Epidermal melanocyte (primary cell): Measurements from ENCODE around the gene IER5L.
A peak's percentile ranks its signal among the peaks of the same experiment; 100 is the strongest.
"Not testable (repeated sequence)": the region's sequence is repeated elsewhere in the genome, so short reads cannot be mapped to it uniquely, and the experiment has no call there.

Experiments
- DNase-seq: peaks from one replicate; pipeline ENCODE4 v3.0.0; 2011; ENCODE audit warnings: low spot score; ENCODE audit not compliant: insufficient read length

Gene IER5L

DNA sequence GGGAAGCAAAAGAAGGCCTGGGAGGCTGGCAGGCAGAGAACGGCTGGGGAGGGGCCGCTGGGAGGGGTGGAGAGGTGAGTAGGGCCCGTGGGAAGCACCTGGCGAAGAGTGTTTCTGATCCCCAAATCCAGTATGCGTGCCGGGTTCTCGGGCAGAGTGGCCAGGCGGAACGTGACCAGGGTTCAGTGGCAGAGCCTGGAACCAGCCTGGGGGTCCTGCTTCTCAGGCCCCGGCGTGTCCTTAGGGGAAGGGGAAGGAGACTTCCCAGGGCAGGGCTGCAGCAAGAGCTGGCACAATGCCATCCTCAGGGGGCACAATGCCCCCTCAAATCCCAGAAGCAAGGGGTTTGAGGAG lies 25.5 kb upstream of the IER5L start:
- no peak for DNase-seq

DNA sequence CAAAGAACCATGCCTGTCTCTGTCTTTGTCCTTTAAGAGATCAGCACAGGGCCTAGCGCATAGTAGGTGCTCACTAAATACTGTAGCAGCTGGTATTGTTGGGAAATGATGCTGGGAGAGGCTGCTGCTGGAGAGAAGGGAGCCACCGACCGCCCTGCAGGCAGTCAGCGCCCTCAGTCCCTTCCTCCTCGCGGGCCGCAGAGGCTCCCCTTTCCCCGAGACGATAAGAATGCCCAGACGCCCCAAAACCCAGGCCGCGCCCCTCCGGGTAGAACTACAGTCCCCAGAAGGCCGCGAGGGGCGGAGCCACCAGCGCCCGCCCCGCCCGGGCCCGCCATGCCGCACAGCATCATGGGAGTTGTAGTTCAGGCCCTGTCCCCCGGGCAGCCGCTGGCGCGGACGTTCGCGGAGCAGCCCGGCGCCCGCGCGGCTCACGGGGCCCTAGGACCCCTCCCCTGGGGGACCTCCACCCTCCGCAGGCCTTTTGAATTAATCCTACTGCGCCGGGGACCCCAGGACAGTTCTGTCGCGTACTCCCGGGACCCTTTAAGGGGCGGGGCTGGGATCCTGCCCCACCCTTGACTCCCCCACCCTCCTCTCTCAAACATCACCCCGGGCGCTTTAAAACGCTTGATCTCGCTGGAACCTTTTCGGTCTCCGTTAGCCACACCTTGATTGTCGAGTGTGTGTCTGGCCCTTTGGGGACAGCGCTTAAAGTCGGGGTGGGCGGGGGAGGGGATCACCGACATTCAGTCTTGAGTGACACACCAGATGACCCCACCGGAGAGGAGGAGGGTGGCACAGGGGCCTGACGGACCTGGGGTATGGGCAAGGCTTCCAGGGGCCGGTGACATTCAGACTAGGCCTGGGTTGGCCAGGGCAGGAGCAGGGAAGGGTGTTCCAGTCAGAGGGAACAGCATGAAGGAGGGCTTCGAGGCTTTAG lies 24.8 kb upstream of the IER5L start:
- DNase-seq, result peak; percentile 60

DNA sequence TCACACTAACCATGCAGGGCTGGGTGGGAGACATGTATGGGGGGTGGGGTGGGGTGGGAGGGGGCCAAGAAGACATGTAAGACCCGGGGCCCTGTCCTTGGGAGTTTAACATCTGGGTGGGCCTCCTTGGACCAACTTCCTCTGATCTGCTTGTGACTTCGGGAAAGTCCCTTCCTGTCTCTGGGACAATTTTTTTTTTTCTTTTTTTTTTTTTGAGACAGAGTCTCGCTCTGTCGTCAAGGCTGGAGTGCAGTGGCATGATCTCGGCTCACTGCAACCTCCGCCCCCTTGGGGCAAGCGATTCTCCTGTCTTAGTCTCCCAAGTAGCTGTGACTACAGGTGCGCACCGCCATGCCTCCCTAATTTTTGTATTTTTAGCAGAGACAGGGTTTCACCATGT lies 23.8 kb upstream of the IER5L start:
- DNase-seq, result no peak

DNA sequence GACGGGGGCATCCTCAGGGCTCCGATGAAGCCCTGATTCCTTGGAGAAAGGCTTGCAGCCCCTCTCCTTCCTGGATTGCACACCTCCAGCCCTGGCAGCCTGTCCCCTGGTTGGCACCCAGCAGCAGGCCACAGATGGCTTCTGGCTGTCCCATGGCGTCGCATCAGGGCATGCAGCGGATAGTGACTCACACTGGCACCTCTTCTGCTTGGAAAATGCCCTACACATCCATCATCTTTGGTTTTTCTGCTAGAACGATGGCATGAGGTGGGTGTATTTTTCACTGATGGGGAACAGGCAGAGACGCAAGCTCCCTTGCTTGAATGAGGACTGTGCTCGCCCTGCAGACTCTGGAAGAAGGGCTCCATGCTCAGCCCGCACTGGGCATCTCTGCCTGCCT lies 23.2 kb upstream of the IER5L start:
- DNase-seq, result no peak

DNA sequence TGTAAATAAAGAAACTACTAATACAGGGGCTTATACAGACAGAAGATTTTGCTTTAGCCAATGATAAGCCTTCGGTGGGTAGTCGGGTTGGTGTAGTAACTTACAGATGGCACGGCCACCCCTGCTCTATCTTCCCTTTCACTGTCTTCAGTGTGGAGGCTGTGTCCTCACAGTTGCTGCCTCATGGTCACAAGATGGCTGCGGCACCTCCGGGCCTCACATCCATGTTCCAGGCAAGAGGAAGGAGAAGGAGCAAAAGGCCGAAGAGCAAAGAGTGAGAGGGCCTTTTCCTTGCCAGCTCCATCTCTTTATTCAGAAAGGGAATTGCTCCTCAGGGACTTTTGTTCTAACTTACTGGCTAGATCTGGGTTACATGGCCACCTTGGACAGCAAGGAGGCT lies 22.2 kb upstream of the IER5L start:
- DNase-seq, result no peak

DNA sequence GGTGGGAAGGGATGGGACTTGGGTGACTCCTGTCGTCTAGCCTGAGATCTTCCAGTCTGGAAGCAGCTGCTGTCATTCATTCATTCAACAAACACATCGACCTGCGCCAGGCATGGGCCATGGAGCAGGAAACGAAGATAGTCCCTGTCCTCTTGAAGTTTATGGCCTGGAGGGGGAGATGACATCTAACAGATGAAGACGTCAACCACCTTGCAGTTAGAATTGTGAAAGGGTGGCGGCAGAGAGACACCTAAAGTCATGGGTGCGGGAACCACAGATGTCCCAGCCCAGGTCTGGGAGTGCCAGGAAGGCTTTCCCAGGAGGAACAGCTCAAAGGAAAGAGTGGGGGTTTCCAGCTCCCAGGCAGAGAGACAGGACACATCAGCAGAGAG lies 21.0 kb upstream of the IER5L start:
- DNase-seq, result no peak

DNA sequence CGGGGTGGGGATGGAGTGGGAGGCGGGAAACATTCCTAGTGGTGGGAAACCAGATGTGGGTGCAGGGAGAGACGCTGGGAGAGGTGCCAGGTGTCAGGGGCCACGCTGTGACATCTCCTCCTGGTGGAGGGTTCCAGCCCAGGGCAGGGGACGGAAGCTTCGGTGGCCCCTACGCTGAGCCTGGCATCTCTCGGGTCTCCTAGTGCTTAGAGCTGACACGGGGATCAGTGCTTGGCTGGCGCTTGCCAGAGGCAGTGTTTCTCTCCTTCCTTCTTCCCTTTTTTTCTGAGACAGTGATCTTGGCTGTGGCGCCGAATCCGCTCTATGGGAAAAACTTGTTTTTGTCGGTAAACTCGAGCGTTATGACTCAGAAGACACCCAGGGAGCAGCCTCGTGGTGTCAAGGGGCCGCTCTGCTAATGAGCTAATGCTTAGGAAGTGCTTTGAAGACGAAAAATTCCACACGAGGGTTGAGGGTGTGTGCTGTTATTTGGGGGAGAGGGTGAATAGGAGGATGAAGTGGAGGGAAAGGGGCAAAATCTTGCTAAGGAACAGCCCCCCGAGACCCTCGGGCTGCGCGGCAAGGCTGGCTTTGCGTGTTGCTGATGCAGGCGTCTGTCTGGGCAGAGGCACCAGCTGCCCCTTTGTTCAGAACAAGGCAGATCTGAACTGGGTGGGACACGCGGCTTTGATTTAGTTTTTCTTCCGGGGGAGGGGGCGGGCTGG lies 20.4 kb upstream of the IER5L start:
- no peak for DNase-seq

DNA sequence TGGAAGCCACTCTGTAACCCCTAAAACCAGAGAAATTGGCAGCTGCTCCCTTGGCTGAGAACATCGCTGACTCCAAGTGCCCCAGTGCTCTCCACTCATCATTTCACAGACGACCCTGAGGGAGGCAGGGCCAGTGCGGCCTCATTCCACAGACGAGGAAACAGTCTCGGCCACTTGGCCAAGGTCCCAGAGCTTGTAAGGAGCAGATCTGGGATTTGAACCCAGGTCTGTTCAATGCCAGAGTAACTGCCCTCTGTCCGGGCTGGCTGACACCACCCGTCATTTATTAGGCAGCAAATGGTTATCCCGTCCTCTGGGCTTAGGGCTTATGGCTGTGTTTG lies 19.9 kb upstream of the IER5L start:
- no peak for DNase-seq

DNA sequence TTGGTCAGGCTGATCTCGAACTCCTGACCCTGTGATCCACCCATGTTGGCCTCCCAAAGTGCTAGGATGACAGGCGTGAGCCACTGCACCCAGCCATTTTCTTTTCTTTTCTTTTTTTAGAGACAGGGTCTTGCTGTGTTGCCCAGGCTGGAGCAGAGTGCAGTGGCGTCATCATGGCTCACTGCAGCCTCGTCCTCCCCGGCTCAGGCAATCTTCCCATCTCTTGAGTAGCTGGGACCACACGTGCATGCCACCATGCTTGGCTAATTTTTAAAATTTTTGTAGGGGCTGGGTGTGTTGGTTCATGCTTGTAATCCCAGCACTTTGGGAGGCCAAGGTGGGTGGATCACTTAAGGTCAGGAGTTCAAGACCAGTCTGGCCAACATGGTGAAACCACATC lies 19.0 kb upstream of the IER5L start:
- not testable (repeated sequence) for DNase-seq

DNA sequence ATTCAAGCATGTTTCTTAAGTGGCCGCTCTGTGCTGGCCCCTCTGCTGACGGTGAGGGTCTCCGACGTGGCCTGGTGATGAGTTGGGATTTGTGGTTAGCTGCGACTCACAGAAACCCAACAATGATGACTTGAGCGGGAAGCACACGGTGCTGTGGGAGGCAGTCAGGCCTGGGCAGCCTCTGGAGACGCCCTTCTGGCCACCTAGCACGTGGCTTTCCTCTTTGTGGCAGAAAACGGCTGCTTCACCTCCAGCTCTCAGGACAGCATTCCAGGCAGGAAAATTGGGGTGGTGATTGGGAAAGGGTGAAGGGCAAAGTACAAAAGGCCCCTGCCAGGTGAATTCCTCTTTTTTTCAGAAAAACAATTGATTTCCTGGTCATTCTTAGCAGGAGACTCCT lies 17.5 kb upstream of the IER5L start:
- DNase-seq, result no peak

DNA sequence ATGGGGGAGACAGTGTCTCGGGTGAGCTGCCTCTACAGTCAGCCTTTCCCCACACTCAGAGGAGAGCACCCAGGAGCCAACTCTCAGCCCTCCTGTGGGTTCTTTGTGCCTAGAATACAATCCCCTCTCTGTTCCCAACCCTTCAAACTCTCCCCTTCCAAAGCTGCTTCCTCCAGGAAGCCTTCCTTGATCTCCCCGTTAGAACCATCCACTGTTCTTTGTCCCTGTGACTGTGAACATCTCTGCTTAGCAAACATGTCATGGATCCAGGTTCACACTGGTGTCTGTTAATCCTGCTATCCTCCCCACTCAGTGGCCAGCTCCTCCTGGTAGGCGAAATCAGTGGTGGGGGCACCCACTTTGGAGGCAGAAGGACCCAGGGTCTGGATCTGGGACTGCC lies 16.2 kb upstream of the IER5L start:
- no peak for DNase-seq

DNA sequence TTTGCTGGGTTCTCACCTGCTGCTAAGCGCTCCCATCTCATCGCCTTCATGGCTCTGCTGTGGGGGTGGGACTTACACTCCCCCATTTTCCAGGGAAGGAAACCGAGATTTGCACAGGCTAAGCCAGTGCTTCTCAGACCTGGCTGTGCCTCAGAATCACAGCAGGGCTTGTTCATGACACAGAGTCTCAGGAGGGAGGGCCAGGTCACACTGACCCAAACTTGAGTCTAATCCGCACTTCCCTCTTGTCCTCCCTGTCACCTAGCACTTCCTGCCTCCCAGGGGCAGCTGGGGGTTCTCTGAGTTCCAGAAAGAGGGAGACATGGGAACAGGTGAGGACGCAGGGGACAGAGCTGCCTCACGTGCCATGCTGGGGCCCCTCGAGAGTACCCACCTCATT lies 15.6 kb upstream of the IER5L start:
- no peak for DNase-seq

DNA sequence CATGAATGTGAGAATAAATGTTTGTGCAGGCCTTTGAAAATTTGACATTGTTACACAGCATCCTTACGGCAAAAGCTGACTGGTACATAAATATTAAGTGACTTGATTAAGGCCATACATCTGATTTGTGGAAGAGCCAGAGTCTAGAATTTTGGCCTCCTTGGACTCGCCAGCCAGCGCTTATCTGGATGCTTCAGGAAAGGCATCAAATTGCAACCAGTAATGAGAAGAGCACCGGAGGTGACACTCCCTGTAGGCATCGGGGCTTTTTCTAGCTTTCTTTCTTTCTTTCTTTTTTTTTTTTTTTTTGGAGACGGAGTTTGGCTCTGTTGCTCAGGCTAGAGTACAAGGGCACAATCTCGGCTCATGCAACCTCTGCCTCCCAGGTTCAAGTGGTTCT lies 13.2 kb upstream of the IER5L start:
- no peak for DNase-seq

DNA sequence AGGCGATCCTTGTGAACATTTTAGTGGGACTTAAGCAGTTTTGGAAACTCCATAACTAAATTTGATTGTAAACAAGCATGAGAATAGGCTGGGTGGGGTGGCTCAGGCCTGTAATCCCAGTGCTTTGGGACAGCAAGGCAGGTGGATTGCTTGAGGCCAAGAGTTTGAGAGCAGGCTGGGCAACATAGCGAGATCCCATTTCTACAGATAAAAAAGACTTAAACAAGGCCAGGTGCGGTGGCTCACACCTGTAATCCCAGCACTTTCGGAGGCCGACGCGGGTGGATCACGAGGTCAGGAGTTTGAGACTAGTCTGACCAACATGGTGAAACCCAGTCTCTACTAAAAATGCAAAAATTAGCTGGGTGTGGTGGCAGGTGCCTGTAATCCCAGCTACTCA lies 11.9 kb upstream of the IER5L start:
- DNase-seq, result not testable (repeated sequence)

DNA sequence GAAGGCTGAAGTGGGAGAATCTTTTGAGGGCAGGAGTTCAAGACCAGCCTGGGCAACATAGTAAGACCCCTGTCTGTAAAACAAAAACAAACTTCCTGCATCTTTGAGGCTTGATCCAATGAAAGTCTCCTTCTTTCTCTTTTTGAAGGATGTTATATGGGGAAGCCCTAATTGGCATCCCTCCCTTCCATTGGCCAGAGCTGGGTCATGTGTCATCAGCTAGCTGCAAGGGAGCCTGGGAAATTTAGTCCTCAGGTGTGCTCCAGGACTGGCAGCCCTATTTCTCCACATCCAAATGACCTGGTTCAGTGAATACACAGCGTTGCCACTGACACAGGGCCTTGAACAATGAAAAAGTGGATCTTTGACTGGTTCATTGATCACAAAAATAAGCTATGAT lies 9.0 kb upstream of the IER5L start:
- DNase-seq, result no peak

DNA sequence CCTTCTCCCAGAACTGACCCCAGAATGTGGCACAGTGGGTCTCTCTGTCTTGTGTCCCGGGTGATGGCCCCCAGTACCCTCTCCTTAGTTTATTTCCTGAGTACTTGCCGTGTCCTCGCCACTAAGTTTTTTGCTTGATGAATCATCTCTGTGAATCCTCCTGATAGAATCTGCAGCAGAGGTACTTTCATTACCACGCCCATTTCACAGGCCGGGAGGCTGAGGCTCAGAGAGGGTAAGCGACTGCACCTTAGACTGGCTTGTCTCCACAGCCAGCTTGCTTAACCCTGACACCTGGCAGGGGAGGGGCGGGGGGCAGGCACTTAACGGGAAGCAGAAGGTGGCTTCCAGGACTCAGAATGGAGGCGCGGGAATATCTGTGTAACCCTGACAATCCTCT lies 7.9 kb upstream of the IER5L start:
- DNase-seq, result no peak

DNA sequence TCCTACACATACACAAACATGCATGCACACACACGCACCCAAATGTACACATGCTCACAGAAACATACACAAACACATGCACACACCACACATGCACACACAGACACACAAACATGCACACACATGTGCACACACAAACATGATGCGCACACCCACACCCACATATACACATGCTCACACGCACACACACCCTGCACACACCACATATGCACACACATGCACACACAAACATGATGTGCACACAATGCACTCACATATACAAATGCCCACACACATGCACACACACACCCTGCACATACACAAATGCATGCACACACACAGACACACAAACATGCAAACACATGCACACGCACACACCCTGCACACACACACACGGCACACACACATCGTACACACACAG lies 7.3 kb upstream of the IER5L start:
- DNase-seq, result no peak

DNA sequence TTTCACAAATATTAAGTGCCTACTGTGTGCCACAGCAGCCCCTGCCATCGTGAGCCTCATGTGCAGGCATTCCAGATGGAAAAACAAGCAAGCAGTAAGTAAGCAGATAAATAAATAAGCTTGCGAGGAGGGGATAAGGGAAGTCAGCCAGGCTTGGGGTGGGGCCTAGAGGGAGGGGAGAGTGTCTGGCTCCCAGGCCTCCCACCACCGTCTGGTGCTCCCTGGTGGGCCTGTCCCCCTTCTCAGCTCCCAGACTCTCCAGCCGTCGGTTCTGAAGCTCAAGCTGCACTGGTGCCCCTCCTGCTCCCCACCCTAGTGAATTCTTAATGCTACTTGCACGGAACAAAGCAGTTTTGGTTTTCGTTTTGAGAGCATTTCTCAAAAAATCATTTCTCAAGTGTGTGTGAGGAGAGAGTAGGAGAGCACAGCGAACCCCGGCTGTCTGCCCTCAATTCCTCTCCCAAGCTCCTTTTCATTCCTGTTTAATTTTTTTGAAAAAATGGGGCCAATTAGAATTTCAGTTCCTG lies 6.6 kb upstream of the IER5L start:
- no peak for DNase-seq

DNA sequence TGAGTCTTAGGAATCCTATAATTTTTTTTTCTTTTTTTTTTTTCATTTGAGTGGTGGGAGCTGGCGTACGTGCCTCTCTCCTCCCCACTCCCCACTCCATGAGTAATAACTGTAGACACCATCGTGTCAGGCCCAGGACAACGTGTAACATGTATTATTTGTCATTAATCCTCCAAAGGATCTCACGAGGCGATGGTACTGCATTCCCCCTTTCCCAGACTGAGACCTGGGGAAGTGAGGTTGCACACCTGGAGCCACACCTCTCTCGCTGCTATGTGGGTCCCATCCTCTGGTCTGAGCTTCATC lies 6.1 kb upstream of the IER5L start:
- DNase-seq, result no peak

DNA sequence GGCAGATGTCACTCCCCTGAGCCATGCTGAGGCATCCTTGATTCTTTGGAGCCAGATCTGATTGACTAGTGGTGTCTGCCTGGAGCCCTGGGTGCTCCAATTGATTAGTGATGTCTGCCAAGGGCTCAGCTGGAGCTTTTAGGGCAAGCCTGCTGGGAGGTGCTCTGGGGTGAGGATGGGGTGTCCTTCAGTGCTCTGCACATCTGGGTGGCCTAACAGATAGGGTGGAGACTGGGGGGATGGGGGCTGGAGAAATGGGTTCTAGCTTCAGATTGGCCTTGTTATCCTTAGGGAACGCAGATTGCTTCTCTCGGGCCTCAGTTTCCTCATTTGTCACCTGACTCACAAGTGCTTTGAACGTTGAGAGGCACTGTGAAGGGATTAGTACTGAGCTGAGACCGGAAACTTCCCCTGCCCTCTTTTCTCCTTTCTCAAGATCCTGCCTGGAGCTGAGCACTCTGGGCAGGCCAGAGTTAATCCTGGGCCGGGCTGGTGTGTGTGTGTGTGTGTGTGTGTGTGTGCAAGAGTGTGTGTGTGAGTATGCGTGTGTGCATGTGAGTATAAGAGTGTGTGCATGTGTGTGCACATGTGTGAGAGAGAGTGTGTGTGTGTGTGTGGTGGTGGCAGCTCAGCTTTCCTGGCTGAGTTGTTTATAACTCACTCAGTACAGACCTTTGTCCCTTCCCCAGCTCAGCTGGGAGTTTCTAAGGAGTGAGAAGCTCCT lies 5.6 kb upstream of the IER5L start:
- no peak for DNase-seq

DNA sequence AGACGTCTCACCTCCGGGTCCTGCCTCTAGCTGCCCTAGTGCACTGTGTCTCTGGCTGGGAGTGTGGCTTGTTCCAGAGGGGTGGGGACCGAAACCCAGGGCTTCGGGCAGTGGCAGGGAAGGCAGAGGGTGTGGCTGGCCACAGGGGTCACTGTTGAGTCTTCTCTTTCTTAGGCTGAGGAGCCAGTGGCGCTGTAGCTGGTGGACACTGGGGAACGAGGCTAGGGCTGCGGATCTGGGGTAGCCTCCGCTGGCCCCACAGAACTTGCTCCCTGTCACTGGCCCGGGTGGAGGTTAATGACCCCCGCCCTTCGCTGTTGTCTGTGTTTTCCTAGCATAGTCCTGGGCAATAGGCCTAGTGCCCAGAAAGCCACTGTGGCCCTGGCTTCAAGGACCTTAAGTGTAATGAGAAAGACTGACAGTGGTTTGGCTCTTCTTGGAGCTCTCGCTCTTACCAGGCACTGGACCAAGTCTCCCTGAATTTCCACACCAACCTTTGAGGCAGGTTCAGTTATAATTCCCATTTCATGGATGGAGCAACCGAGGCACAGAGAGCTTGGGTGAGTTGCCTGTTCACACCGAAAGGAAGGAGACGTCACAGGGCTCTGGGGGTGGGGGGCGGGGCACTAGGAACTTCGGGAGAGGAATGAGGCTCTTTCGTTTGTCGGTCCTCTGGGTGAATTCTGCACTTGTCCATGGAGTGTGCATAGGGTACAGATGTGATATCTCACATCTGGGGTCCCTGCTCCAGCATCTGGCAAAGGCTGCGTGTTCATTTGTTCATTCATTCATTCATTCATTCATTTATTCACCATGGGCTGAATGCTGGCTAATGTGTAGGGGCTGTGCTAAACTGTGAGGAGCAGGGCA lies 4.8 kb upstream of the IER5L start:
- peak; percentile 19 for DNase-seq
